Peyer's patch (tissue), 4 donors: Measurements from ENCODE around the gene LITAF.

Source experiments
- CTCF ChIP-seq, 6 experiments: fragments of 450-650 bp in 4 of 6; fragments of 200-600 bp in 2 of 6; sonication (generic) in 1 of 6; IDR thresholded peaks; one replicate each; pipeline ENCODE4 v1.5.1; 2017 to 2019; ENCODE audit warnings: antibody characterized with exemption in 6 of 6, mild to moderate bottlenecking in 3 of 6, moderate library complexity in 1 of 6
- POLR2A ChIP-seq, 2 donors: fragments of 450-650 bp; IDR thresholded peaks; one replicate each; pipeline ENCODE4 v1.5.1; 2017; ENCODE audit warnings: antibody characterized with exemption in 2 of 2, mild to moderate bottlenecking in 2 of 2, moderate library complexity in 2 of 2

- TF ChIP-seq CTCF (IDR thresholded peaks at IDR 0.05) = no peak
- TF ChIP-seq POLR2A (IDR thresholded peaks at IDR 0.05) = no peak
These were observed 18.8 kb upstream of the LITAF start for GRCh38 chr16:11605564-11605886.
